Esophagus squamous epithelium (tissue), 4 donors: Measurements from ENCODE around the gene LPO.

Source experiments
- POLR2A ChIP-seq, 4 donors: fragments of 450-650 bp; IDR thresholded peaks; one replicate each; pipeline ENCODE4 v1.6.1; 2017; ENCODE audit warnings: antibody characterized with exemption in 4 of 4, mild to moderate bottlenecking in 4 of 4, moderate library complexity in 3 of 4
- TF ChIP-seq, protein P1 (sequence below), 6 experiments: fragments of 450-650 bp in 4 of 6; fragments of 200-600 bp in 2 of 6; sonication (generic) in 2 of 6; IDR thresholded peaks; one replicate each; pipeline ENCODE4 v1.5.1; 2016 to 2019; ENCODE audit warnings: antibody characterized with exemption in 6 of 6, mild to moderate bottlenecking in 4 of 6, moderate library complexity in 4 of 6

- TF ChIP-seq, protein P1, sequence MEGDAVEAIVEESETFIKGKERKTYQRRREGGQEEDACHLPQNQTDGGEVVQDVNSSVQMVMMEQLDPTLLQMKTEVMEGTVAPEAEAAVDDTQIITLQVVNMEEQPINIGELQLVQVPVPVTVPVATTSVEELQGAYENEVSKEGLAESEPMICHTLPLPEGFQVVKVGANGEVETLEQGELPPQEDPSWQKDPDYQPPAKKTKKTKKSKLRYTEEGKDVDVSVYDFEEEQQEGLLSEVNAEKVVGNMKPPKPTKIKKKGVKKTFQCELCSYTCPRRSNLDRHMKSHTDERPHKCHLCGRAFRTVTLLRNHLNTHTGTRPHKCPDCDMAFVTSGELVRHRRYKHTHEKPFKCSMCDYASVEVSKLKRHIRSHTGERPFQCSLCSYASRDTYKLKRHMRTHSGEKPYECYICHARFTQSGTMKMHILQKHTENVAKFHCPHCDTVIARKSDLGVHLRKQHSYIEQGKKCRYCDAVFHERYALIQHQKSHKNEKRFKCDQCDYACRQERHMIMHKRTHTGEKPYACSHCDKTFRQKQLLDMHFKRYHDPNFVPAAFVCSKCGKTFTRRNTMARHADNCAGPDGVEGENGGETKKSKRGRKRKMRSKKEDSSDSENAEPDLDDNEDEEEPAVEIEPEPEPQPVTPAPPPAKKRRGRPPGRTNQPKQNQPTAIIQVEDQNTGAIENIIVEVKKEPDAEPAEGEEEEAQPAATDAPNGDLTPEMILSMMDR (IDR thresholded peaks at IDR 0.05): no peak
- TF ChIP-seq POLR2A (IDR thresholded peaks at IDR 0.05): no peak
Measured at GRCh38 chr17:58277802-58278595, 39.6 kb downstream of the LPO start.
